Nephron (organoid): Measurements from ENCODE around the gene TRIO.

Experiments
- H3K27ac Mint-ChIP-seq, 3 experiments: 2 replicates each; pipeline ENCODE4 v1.8.0; 2020; ENCODE audit warnings: mixed read lengths in 3 of 3, mild to moderate bottlenecking in 2 of 3, moderate library complexity in 1 of 3
- H3K27me3 Mint-ChIP-seq: 2 replicates; pipeline ENCODE4 v1.8.0; 2021; ENCODE audit warnings: low read depth, mild to moderate bottlenecking, moderate library complexity, mixed read lengths
- H3K36me3 Mint-ChIP-seq: 2 replicates; pipeline ENCODE4 v1.8.0; 2020; ENCODE audit warnings: low read depth, mixed read lengths
- H3K4me1 Mint-ChIP-seq: 2 replicates; pipeline ENCODE4 v1.8.0; 2020; ENCODE audit warnings: mixed read lengths
- H3K4me3 Mint-ChIP-seq, 3 experiments: 2 replicates each; pipeline ENCODE4 v1.8.0; 2020; ENCODE audit warnings: mild to moderate bottlenecking in 3 of 3, mixed read lengths in 3 of 3, moderate library complexity in 2 of 3
- H3K9me3 Mint-ChIP-seq: 2 replicates; pipeline ENCODE4 v1.8.0; 2020; ENCODE audit warnings: mixed read lengths
- CTCF ChIP-seq, 3 experiments: fragments of 200-600 bp; sonication (generic); IDR thresholded peaks; one replicate each; pipeline ENCODE4 v1.5.0; 2021; ENCODE audit warnings: antibody characterized with exemption in 3 of 3; ENCODE audit not compliant: unreplicated experiment in 3 of 3

The TRIO gene

GRCh38 chr5:14133394-14133793 is 9.7 kb upstream of the TRIO start:
- Mint-ChIP-seq H3K9me3 (peaks cover 2% of the 10 kb centered on the region), H3K27ac (no peak overlapping the region), H3K36me3 (no peaks in the 10 kb centered on the region), H3K4me3 (no peak overlapping the region), H3K27me3 (peaks cover 13% of the 10 kb centered on the region), H3K4me1 (peaks cover 13% of the 10 kb centered on the region)
- no peak for TF ChIP-seq CTCF (IDR thresholded peaks at IDR 0.05; ENCODE audit: unreplicated experiment in 3 of 3)

- no peak for TF ChIP-seq CTCF (IDR thresholded peaks at IDR 0.05; ENCODE audit: unreplicated experiment in 3 of 3)
- Mint-ChIP-seq H3K4me1 (peaks cover 20% of the 10 kb centered on the region), H3K27ac (no peak overlapping the region), H3K4me3 (no peak overlapping the region), H3K36me3 (no peaks in the 10 kb centered on the region), H3K27me3 (peaks cover 20% of the 10 kb centered on the region), H3K9me3 (peaks cover 6% of the 10 kb centered on the region)
Measured at GRCh38 chr5:14134083-14134482, 9.1 kb upstream of the TRIO start.

- peaks cover 22% of the 10 kb centered on the region for H3K27me3 Mint-ChIP-seq
- no peak for TF ChIP-seq CTCF (IDR thresholded peaks at IDR 0.05; ENCODE audit: unreplicated experiment in 3 of 3)
- no peaks in the 10 kb centered on the region for H3K36me3 Mint-ChIP-seq
- H3K4me1 Mint-ChIP-seq, result peaks cover 26% of the 10 kb centered on the region
- no peak overlapping the region for H3K4me3 Mint-ChIP-seq
- no peak overlapping the region for H3K27ac Mint-ChIP-seq
- peaks cover 6% of the 10 kb centered on the region for H3K9me3 Mint-ChIP-seq
Measured at GRCh38 chr5:14134771-14135170, 8.4 kb upstream of the TRIO start.

DNA sequence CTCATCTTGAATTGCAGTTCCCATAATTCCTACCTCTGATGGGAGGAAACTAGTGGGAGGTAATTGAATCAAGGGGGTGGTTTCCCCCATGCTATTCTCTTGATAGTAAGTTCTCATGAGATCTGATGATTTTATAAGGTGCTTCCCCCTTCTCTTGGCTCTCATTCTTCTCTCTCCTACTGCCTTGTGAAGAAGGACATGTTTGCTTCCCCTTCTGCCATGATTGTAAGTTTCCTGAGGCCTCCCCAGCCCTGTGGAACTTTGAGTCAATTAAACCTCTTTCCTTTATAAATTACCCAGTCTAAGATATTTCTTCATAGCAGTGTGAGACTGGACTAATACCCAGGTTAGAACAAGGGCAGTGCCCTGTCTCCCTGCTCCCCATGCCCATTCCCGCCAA is 7.5 kb upstream of the TRIO start:
- peaks cover 30% of the 10 kb centered on the region for H3K4me1 Mint-ChIP-seq
- no peaks in the 10 kb centered on the region for H3K36me3 Mint-ChIP-seq
- peaks cover 19% of the 10 kb centered on the region for H3K27me3 Mint-ChIP-seq
- peaks cover 6% of the 10 kb centered on the region for H3K9me3 Mint-ChIP-seq
- no peak overlapping the region for H3K4me3 Mint-ChIP-seq
- no peak for TF ChIP-seq CTCF (IDR thresholded peaks at IDR 0.05; ENCODE audit: unreplicated experiment in 3 of 3)
- H3K27ac Mint-ChIP-seq, result no peak overlapping the region

DNA sequence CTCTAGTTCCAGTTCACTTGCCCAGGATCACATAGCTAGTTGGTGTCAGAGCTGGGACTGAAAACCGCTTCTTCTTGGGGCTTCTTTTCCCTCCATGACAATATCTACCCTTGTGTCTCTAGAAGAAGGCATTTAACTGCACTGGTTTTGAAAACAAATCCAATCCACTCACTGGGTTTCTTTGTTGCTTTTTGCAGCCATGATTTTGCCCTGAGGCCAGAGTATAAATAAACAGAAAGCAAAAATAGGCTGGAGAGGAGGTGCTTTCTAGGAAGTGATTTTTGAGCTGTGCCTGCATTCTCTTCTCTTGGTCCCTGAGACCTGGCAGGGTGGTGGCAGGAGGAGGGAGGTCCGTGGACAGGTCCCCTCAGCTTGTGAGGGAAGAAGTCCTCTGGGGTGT is 6.9 kb upstream of the TRIO start:
- no peak overlapping the region for H3K4me3 Mint-ChIP-seq
- TF ChIP-seq CTCF (IDR thresholded peaks at IDR 0.05; ENCODE audit: unreplicated experiment in 3 of 3), result no peak
- H3K27ac Mint-ChIP-seq, result no peak overlapping the region

DNA sequence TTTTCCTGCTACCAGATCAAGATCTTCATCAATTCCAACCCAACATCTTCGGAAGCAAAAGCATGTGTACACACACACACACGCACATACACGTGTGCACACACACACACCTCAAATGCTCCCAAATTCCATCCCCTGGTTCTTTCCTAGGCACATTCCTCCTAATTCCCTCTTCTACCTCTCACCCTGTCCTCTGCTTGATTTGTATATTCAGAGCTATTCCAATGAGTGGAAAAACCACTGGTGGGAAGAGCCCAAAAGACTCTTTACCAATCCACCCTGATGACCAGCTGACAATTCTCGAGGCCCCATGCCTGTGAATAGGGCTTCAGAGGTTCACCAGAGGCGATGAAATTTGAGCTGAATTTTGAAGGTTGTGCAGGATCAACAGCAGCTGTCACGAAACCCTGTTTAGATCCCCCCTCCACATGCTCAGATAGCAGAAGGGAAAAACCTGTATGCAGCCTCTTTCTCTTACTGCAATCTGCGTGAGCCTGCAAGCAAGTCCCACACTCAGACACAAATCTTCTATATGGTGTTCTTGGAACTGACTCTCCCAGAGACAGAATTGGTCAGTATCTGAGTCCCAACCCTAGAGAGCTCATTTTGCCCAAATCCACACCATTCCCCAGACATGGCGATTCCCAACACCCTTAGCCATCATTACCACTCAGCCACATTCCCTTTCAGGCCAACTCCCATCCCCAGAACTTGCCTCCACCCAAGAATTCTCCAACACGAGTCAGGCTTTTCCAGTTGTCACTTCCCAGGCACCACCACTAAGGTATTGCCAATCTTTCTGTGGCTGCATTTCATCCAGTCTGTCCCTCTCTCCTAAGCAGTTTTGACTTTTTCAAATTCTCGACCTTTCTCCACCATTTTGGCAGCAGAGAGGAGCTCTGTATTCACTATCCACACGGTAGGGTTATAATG is 4.3 kb upstream of the TRIO start:
- H3K27ac Mint-ChIP-seq, result peak overlapping the region in 2 of 3 experiments; percentile 34 to 67
- no peak for TF ChIP-seq CTCF (IDR thresholded peaks at IDR 0.05; ENCODE audit: unreplicated experiment in 3 of 3)
- H3K4me3 Mint-ChIP-seq, result peak overlapping the region in 2 of 3 experiments; percentile 22 to 38
- H3K4me1 Mint-ChIP-seq, result peaks cover 39% of the 10 kb centered on the region
- H3K27me3 Mint-ChIP-seq, result peaks cover 18% of the 10 kb centered on the region
- H3K36me3 Mint-ChIP-seq, result no peaks in the 10 kb centered on the region
- H3K9me3 Mint-ChIP-seq, result peaks cover 6% of the 10 kb centered on the region

More for the DNA sequence above, 6.9 kb upstream of the TRIO start:
- Mint-ChIP-seq H3K36me3 (no peaks in the 10 kb centered on the region), H3K9me3 (peaks cover 6% of the 10 kb centered on the region), H3K4me1 (peaks cover 34% of the 10 kb centered on the region), H3K27me3 (peaks cover 20% of the 10 kb centered on the region)
